NCI-H2171 treated with DMSO at 0.1 percent for 48 hours (cell line): ENCODE results near the gene PIP5K1A.
"Not testable (repeated sequence)": the region's sequence is repeated elsewhere in the genome, so short reads cannot be mapped to it uniquely, and the experiment has no call there.

Experiments
- DNase-seq: peaks from one replicate; lab custom pipeline; 2025; lab: John Stamatoyannopoulos, UW

Gene PIP5K1A, protein sequence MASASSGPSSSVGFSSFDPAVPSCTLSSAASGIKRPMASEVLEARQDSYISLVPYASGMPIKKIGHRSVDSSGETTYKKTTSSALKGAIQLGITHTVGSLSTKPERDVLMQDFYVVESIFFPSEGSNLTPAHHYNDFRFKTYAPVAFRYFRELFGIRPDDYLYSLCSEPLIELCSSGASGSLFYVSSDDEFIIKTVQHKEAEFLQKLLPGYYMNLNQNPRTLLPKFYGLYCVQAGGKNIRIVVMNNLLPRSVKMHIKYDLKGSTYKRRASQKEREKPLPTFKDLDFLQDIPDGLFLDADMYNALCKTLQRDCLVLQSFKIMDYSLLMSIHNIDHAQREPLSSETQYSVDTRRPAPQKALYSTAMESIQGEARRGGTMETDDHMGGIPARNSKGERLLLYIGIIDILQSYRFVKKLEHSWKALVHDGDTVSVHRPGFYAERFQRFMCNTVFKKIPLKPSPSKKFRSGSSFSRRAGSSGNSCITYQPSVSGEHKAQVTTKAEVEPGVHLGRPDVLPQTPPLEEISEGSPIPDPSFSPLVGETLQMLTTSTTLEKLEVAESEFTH

DNA sequence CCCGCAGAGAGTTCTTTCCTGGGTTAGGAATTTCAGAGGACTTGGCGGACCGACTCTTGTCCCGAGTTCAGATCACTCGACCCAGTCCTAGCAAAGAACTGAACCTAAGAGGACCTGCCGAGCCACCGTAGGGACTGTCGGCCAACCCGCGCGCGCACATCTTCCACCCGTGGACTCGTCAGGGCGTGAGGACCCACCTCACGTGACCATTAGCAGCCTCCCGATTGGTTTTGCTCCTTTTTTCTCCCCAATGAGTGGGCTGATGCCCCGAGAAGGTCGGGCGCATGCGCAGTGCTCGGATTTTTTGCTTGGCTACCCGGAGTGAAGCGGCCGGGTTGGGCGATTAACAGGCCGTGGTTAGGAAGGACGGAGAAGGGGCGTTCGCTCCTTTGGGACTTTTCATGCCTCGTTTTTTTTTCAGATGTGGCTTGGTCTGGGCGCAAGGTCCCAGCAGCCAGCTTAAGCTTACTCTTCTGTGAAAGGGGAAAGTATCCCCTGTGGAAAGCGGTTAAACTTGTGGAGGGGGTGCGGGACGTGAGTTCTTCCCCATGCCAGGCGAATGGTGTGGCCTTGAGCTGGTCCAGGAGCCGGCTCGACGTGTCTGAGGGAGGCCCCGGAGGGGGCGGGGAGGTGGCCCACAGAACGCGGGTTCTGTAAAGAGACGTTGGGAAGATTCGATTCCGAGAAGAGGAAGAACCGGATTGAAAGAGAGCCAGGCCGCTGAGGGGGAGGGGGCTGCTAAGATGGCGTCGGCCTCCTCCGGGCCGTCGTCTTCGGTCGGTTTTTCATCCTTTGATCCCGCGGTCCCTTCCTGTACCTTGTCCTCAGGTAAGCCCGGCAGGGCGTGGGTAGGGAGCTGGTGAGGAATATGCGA, at the start of gene PIP5K1A:
Gene PIP5K1A (plus strand): TSS at position 299 of the 874 bp plus-strand sequence. CDS start 445 bp downstream, at position 744.
- DNase-seq = peak; percentile 98

GRCh38 chr1:151156515-151156819, 41.9 kb upstream of the PIP5K1A start, which contains the start of gene TNFAIP8L2:
TNFAIP8L2 (plus strand) TSS chr1:151156649; CDS start chr1:151158698, 2,049 bp downstream.
- DNase-seq = no peak

DNA sequence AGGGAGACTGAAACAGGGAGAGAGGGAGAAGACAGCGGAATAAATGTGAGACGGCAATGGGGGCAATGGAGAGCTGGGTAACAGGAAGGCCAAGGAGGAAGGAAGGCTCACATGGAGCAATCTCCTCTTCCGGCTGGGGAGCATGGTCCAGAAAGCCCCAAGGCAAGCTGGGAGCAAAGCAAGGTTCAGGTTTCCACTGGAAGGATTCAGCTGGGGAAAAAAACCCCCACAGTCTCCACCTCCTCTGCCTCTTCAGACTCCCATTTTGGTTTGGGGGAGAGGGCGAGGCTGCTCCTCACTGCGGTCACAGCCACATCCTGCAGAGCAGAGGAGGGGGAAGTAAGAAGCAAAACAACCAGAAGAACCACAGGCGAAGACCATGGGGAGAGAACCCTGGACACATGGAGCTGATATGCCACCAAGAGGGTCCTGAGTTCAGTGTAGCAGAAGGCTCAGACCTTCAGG, 41.3 kb upstream of the PIP5K1A start:
- no peak for DNase-seq

DNA sequence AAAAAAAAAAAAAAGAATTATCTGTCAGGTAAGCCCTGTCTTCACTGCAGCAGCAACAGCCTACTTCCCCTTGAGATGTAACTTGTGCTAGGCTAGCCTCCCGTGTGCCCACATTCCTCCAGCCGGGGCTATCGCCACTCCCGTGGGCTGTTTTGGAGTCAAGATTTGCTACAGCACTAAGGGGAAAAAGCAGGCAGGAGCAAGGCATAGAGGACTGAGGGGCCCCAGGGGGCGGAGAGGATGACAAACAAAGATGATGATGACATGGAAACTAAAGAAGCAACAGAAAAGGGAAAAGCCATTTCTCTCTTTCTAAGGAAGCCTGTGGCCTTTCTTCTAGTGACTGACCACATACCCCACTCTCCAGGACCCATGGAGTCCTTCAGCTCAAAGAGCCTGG, 40.0 kb upstream of the PIP5K1A start:
- DNase-seq = no peak

- no peak for DNase-seq
Measured at GRCh38 chr1:151158751-151159251, 39.6 kb upstream of the PIP5K1A start.

GRCh38 chr1:151159373-151159772, 39.0 kb upstream of the PIP5K1A start:
- peak; percentile 35 for DNase-seq

GRCh38 chr1:151164732-151165280, 33.5 kb upstream of the PIP5K1A start:
- DNase-seq = no peak

GRCh38 chr1:151165281-151165737, 33.0 kb upstream of the PIP5K1A start:
- peak; percentile 92 for DNase-seq

DNA sequence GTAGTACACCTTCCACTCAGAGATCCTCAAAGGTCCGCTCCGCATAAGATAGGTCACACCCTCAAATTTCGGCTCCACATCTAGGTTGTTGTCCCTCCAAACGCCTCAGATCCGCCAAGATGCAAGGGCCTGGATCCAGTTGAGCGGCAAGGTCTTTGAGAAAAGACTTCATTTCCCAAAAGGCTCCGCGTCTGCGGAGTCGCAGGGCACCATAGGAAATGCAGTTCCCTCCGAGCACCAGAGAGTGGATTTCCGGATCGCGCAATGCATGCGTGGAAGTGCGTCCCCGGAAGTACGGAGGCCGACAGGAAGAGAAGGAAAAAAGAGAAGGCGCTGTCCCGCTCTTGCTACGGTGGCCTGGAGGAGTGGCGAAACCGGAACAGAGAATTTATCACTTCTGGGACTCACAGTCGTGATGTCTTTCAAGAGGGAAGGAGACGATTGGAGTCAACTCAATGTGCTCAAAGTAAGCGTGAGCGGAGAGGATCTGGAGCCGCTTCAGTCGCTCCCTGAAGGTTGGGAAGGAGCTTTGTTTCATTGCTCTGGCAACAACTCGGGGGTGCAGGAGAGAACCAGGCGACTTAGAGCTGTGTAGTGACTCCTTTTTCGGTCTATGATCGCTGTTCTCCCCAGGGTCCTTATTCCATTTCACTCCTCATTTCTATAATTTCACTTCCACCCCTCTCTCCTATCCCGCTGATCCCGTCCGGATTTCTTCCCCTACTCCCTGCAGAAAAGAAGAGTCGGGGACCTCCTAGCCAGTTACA, 32.4 kb upstream of the PIP5K1A start, which contains the start of the genes LYSMD1 and SCNM1:
Gene LYSMD1 (minus strand): TSS at position 165 of the 767 bp plus-strand sequence. CDS start 644 bp downstream, outside the sequence.
Gene SCNM1 (plus strand): TSS at position 407 of the 767 bp plus-strand sequence. CDS start 9 bp downstream, at position 416.
- peak; percentile 99 for DNase-seq

DNA sequence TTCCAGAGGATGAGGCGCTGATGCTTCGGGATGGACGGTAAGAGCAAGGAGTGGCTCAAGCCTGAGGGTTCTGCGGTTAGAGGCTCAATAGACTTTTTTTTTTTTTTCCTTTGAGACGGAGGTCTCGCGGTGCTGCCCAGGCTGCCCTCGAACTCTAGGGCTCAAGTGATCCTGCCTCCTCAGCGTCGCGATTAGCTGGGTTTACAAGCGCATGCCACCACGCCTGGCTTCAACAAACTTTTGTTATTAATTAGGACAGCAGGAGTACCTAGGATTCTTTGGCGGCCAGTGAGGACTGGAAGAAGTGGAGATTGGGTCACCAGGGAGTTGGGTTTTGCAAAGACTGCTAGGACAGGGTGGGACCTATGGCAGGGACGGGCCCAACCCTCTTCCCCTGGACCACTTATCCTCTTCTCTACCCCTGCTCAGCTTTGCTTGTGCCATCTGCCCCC, 31.8 kb upstream of the PIP5K1A start:
- DNase-seq = no peak

- no peak for DNase-seq
Measured at GRCh38 chr1:151167116-151167515, 31.2 kb upstream of the PIP5K1A start.

GRCh38 chr1:151171190-151171589, 27.2 kb upstream of the PIP5K1A start:
- no peak for DNase-seq

DNA sequence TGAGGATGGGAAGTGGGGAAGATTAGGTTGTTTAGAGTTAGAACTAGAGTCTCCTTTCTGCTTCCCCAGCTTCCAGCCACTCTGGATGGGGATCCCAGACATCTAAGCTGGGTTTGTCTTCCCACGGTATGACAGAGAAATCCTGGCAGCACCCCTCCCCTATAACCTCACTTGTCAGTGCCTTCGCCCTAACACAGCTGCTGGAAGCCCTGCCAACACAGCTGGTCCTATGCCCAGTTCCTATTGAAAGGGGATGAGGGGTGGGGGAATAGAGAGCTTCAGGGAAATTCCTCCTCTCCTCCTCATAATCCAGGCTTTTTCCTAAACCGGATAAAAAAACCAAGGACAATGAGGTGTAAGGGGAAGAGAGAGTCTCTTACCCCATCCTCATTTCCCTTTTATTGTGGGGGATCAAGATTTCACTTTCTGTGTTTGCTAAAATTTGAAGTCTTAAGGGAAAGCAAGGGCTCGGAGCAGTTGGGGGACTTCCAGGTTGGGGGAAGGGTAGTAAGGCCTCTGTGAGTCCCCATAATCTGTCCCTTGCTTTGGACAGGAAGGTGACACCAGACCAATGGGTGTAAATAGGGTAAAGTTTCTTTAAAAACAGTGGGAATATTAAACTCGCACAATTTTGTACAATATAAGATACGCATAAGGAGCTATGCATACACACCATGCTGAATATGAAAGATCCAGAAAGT, 23.2 kb upstream of the PIP5K1A start:
- no peak for DNase-seq

DNA sequence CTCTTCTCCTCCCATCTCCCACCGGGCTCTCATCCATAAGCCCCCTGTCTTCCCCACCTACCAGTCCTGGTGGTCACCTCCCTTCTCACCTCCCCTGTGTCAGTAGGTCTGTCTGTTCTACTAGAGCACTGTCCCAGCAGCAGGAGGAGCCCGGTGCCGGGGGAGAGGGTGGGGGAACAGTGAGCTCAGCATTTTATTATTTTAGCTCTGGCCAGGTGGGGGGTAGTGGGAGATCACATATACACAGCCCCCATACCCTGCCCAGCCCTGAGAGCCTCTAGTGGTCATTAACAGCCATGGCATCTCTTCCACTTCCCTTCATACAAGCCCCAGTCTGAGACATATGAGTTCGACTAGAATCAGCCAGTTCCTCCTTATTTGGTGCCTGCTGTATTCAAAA, 22.5 kb upstream of the PIP5K1A start, which contains the start of gene TMOD4:
Gene TMOD4 (minus strand): TSS at position 119 of the 400 bp plus-strand sequence. CDS start 1,106 bp downstream, outside the sequence.
- DNase-seq = peak; percentile 7

GRCh38 chr1:151176514-151177045, 21.8 kb upstream of the PIP5K1A start:
- no peak for DNase-seq

DNA sequence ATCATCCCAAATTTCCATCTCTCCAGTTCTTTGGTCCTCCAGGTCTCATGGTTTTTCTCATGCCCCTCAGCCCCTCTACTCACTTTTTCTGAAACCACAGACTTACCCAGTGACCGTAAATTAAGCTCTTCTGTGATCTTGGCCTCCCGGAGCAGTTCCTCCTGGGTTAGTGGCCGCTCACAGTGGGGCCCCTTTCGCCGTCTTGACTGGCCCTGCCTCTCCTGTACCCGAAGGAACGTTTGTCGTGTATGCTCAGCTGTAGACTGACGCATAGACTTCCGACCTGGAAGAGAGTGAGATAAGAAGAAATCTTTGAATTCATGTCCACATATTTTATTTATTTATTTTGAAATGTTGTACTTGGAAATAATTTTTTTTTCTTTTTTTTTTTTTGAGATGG, 14.1 kb upstream of the PIP5K1A start:
- no peak for DNase-seq

DNA sequence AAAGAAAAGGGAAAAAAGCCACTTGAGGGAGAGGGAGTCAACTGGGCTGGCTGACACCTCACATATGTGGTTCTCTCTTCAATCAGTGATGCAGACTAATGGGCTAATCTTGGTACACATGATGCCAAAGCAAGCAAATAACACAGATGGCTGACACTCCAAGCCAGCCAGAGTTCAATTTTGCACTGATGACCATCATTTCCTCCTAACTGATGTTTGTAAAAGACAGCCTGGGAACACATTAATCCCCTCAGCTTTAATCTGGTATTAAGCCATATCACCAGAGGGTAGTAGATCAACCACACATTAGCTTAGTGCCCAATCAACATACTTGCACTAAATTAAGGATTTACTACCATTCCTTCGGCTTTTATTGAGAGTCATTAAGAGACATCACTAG, 11.1 kb upstream of the PIP5K1A start:
- DNase-seq = peak; percentile 32

DNA sequence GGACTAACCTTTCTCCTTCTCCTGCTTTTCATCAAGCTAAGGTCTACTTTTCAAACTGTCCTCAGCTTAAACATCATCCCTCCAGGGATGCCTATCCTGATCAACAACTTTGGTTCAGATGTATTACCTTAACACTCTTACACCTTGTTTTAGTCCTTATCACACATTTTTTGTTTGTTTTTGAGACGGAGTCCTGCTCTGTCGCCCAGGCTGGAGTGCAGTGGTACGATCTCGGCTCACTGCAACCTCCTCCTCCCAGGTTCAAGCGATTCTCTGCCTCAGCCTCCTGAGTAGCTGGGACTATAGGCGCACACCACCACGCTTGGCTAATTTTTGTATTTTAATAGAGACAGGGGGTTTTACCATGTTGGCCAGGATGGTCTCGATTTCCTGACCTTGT, 9.7 kb upstream of the PIP5K1A start:
- not testable (repeated sequence) for DNase-seq

DNA sequence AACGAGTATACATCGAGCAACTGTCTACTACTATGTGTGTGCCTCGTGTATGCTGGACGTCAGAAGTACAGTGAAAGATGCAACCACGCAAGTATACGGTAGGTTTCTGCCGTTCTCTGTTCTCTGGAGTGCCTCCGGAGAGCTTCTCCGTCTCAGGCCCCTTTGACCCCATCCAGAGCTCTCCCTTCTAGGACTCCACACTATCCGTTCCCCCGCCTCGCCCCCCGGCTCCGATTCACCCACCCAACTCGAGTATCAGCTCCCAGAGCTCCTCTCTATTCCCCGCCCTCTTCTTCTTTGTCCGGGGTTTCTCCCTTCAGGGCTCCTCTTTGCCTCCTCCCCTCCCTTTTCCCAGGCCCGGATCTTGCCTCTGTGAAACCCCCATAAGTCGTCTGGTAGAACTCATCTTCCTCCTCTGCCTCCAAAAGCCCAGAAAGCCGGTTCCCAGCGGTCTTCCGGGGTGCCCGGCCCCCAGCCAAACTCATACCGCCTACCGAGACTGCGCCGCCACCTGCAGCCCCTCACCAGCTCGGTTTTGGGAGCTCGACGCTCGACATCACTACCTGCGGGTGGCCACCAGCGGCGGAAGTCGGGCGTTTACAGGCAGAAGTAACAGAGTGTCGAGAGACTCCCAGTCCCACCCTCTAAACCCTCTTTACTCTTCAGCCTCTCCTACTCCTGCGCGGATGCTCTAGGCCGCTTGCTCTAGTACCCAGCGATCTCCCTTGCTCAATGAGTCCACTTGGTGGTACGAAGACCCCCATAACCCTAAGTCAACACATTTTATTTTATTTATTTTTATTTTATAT, 8.5 kb upstream of the PIP5K1A start, which contains the start of gene VPS72:
Gene VPS72 (minus strand): TSS at position 561 of the 809 bp plus-strand sequence. CDS start 76 bp downstream, at position 485.
- peak; percentile 96 for DNase-seq
